ENCODE data around the gene RNASE3.
"Not testable (repeated sequence)": the region's sequence is repeated elsewhere in the genome, so short reads cannot be mapped to it uniquely, and the experiment has no call there.

DNA sequence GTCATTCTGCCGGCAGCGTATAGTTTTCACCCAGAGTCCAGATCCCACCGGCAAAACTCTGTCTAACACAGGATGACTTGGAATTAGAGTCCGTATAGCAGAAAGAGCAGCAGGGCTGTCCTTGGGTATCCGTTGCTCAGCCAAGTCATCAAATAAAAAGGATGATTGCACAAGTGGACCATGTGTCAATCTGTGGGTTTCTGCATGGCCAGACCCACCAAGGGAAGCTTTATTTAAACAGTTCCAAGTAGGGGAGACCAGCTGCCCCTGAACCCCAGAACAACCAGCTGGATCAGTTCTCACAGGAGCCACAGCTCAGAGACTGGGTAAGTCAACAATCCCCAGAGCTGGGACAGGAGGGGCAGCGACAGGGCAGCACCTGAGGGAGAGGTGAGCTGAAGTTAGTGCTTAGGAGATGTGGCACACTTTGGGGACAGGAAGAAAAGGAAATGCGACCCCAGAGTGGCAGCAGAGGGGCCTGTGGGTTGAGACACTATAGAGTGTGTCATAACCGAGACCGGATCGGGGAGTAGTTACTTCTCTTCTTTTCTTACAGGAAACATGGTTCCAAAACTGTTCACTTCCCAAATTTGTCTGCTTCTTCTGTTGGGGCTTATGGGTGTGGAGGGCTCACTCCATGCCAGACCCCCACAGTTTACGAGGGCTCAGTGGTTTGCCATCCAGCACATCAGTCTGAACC lies at the start of gene RNASE3:
- TF ChIP-seq, protein P1, sequence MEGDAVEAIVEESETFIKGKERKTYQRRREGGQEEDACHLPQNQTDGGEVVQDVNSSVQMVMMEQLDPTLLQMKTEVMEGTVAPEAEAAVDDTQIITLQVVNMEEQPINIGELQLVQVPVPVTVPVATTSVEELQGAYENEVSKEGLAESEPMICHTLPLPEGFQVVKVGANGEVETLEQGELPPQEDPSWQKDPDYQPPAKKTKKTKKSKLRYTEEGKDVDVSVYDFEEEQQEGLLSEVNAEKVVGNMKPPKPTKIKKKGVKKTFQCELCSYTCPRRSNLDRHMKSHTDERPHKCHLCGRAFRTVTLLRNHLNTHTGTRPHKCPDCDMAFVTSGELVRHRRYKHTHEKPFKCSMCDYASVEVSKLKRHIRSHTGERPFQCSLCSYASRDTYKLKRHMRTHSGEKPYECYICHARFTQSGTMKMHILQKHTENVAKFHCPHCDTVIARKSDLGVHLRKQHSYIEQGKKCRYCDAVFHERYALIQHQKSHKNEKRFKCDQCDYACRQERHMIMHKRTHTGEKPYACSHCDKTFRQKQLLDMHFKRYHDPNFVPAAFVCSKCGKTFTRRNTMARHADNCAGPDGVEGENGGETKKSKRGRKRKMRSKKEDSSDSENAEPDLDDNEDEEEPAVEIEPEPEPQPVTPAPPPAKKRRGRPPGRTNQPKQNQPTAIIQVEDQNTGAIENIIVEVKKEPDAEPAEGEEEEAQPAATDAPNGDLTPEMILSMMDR (IDR thresholded peaks at IDR 0.05; ENCODE audit: extremely low read depth in 1 of 2, insufficient read depth in 1 of 2, low read depth in 1 of 2, low read length in 2 of 2): not testable (repeated sequence)
- TF ChIP-seq POLR2A (IDR thresholded peaks at IDR 0.05; ENCODE audit: low read depth, low read length): not testable (repeated sequence)
